HG03469 (cell line): ENCODE measurements around the gene CIROP.

Experiments
- ATAC-seq: cut with Tn5 transposase; IDR thresholded peaks from one replicate; pipeline ENCODE4 v1.9.1; 2021; ENCODE audit warnings: mild to moderate bottlenecking, moderate library complexity, moderate number of reproducible peaks; ENCODE audit not compliant: unreplicated experiment

The CIROP gene

GRCh38 chr14:23095196-23096108 lies 9.3 kb downstream of the CIROP start, which contains the start of gene C14orf119:
Gene C14orf119 (plus strand): TSS chr14:23095505. CDS start chr14:23097659, 2,154 bp downstream.
- ATAC-seq: peak; percentile 87

GRCh38 chr14:23094666-23095195 lies 10.1 kb downstream of the CIROP start, which contains the start of gene ACIN1:
Gene ACIN1 (minus strand): TSS chr14:23095136. CDS start chr14:23095112, 24 bp downstream.
- ATAC-seq: peak; percentile 18

DNA sequence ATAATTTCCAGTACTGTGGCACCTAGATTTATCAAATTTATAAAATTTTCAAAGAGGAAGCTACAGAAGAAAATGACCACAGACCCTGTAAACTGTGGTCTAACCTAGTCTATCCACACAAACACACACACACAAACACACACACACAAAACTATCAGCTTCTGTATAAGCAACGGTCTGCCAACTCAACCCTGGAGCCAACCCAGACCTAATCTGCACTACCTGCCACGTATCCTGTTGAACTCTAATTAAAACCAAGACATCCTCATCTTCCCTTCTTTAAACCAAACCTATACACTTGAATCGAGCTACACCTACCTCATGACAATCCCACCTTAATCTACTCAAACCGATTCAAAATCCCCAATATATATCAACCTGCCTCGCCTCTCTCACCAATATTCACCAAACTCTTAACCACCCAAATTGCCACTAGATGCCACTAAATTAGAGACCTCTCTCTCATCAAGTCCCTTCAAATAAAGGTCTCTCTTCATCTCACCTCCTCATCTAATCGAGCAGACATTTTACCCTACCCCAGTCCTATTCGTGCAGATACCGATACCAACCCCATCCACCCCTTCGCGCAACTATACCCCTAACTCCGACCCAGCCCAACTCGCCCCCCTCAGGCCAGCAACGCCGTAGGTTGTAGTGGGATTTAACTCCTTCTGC lies 10.7 kb downstream of the CIROP start:
- ATAC-seq: no peak

GRCh38 chr14:23093526-23093925 lies 11.3 kb downstream of the CIROP start:
- ATAC-seq: no peak

DNA sequence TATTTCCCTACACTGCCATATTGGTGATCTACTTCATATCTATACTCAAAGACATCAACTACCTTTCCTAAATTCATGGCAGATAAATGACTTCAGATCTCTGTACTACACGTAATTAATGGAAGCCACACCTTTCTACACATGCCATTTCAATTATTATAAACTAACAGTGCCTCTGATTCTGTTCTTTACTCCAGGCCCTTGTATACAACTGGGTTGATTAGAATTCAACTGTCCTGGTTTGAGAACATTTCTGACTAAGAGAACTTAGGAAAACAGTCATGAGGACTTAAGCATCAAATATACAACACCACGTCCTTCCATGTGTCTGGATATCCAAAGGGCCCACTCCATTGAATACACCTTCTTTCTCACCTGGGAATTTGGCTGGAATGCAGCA lies 11.7 kb downstream of the CIROP start:
- no peak for ATAC-seq

DNA sequence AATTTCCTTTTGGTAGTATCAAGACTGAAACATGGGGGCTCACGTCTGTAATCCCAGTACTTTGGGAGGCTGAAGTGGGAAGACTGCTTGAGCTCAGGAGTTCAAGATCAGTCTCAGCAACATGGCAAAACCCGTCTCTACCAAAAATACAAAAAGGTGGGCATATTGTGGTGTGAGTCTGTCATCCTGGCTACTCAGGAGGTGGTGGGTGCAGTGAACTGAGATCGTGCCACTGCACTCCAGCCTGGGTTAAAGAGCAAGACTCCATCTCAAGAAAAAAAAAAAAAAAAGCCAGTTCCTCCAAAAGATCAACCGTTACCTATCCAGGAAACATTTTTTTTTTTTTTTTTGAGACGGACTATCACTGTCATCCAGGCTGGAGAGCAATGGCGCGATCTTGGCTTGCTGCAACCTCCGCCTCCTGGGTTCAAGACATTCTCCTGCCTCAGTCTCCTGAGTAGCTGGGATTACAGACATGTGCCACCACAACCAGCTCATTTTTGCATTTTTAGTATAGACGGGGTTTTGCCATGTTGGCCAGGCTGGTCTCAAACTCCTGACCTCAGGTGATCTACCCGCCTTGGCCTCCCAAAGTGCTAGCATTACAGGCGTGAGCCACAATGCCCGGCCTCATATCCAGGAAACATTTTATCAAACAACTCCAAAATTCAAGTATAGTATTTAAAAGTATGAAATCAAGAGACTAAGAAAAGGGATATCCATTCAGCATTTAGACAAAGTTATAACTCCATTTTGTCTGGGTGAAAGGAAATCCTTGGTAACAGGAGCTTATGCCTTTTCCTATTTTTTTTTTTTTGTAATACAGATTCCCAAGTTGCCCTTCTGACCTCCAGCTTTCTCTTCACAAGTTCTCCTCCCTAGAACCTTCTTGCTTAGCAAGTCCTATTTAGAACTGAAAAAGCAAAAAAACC lies 13.2 kb downstream of the CIROP start:
- no peak for ATAC-seq

GRCh38 chr14:23090254-23090636 lies 14.5 kb downstream of the CIROP start:
- no peak for ATAC-seq

DNA sequence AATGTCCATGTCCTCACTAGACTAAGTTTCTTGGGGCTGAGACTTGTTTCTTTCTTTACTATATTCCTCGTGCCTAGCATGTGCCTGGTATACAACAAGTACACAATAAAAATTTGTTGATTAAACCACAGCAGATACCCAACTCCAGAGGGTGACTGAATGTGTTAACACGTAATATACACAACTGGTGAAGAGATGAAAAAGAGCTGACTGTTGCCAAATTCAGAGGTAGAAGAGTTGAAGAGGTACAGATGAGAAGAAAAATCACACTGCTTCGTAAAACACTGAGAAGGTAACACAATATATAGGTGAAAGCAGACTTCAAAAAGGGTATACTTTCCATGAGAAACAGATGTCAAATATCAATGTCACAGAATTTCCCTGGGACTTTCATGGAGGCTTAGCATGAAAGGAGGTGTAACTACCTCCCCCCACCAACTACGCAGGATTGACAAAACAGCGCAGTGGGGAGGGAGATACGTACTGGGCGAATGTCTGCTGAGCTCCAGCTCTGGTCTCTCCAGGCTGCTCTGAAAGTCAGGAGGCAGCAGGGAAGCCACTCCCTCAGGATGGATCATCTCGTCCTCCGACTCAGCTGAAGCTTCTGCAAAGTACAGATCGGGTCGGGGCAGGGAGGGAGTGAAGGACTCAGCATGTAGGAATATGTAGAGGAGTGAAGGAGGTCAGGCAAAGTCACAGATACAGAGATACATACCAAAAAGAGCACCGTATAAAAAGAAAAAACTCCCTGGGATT lies 15.1 kb downstream of the CIROP start:
- ATAC-seq: no peak

- no peak for ATAC-seq
Observed at GRCh38 chr14:23086565-23086964, 18.2 kb downstream of the CIROP start.

DNA sequence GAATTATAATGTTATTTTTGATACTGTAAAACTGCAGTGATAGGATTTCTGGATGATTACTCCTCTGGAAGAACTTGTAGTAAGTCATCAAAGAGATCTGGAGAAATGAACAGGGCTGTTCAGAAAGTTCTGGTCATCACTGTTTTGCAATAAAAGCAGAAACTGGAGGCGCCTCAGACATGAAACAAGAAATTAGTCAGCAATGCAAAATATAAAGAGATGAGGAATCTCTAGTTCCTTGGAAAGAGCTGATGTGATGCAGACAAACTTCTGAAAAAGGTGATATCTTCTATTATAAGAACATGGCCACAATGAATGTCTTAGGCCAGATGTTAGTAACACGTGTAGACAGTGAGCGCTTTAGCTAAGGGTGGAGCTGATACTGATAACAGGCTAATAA lies 19.3 kb downstream of the CIROP start:
- no peak for ATAC-seq

DNA sequence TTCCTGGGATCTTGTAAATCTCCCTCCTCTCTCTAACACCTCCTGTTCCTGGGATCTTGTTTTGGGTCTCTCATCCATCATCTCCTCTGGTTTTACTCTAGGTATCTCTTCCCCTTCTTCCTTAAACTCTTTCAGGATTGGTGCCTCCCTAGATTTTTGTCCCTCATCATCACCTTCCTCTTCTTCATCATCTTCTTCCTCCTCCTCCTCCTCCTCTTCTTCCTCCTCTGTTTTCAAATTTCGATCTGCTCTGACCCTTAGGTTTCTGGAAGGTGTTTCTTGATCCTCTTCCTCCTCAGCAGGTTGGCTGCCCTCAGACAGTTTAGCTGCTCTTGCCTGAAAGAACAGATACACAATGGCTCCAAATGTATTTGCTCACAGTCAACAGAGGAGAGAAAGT lies 24.3 kb downstream of the CIROP start:
- ATAC-seq: no peak

DNA sequence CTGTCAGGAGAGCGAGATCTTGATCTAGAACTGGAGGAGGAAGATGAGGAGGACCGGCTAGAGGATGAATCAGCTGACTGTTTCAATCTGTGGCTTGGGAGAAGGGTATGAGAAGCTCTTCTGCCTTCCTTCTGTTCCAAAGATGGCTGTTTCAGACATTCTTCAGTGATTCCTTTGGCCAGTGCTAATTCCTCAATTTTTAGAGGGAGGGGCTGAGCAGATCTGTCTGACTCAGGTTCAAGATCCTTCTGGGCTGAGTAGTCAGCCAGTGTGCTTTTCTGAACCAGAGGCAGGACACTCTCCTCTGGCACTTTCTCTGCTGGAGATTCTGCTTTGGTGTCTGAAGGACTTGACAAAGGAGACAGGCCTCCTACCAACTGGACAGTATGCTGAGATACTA lies 25.1 kb downstream of the CIROP start:
- ATAC-seq: no peak

DNA sequence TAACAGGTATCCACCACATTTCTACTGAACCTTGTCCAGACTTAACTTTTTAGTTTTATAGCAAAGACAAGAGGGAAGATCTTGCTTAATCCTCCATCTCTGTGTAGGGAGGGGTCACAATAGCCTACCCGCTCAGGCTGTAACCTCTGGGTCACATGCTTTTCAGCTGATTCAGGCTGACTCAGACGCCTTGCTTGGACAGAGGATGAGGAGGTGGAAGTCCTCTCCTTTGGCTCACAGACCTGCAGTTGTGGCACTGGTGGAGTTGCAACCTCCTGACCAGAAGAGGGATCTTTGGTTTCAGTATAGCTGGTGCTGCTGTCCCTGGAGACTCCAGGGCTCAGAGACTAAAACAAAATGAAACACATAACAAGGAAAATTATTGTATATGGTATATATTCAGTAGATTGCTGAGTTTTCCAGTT lies 26.1 kb downstream of the CIROP start:
- ATAC-seq: no peak

DNA sequence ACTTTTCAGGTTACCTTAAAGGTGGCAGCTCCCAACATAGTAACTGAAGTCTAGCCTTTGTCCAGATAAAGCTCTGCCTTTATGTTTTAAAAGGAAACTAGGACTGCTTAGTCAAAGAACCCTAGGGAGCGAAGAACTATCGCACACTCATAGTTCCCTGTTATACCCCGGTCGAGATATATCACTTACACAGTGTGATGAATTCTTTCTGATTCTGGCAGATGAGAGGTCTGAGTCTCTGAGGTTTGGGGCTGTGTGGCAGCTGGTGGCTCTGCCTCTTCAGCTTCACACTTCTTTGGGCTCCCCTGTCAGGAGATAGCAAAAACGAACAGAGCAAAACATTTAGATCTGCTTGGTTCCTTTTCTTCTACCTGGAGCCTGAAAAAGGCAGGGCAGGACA lies 26.8 kb downstream of the CIROP start:
- no peak for ATAC-seq

DNA sequence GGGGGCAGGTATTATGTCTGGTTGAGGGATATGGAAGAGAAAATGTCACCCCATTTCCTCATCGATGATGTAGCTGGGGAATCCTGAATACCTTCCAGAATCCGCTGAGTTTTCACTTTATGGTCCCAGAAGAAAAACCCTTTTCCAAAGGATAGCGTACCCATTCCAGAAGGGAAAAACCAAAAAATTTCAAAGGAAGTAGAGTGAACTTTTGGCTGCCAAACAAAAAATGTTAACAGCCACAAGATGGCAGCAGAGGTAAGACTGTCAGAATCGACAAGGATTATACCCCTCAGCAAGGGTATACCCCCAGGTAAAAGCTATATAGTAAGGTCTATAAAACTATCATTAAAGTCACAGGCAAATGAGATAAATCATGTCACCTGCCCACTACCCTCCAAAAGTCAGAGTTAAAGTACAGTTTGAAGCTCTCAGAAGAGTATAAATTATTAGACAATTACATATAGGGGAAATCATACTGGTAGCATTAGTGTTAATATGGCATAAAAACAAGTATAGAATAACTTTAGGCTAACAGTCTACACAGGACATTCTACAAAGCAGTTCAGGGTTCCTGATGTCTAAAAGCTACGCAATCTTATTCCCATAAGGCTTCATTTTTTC lies 27.9 kb downstream of the CIROP start:
- ATAC-seq: no peak

DNA sequence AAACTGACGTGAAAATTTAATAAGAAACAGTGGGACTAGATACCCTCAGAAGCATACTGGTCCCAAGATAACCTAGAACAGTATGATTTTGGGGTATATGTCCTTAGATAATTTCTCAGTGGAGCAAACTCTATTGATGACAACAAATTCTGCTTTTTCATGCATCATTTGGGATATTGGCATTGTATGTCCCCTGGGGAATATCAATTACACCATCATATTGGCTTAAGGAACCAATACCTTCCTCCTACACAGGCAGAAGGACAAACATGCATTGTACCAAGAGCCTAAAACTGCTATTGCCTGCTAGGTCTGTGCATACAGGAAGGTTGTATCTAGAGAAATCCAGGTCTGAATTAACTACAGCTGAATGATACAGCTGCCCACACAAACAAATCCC lies 29.9 kb downstream of the CIROP start:
- ATAC-seq: no peak

DNA sequence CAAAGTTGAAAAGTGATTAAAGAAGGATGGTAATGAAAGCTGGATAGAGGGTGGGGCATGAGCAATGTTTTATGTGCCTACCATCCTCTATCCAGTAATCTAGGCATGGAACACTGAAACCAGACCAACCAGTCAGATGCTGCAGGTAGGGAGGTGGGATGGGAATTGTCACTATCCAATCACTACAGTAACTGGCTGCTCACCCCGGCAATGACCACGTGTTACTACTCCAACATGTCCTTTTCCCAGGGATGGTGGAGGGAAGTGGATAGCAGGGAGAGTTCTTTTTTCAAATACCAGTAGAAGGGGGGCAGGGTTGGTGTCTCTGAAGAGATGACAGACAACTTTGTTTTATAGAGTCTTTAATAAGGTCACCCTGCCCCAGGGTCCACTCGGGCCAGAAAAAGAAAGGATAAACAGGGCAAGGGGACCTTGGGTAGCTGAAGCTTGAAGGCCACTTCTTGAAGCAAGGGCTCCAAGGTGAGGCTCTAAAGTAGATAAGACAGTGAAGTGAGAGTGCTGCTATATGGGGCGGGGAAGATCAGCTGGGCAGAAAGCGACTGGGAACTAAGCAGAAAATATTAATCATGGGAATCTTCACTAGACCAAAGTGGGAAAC lies 32.8 kb downstream of the CIROP start:
- no peak for ATAC-seq

GRCh38 chr14:23071244-23071920 lies 33.4 kb downstream of the CIROP start:
- peak; percentile 63 for ATAC-seq
